Measurements from ENCODE around the gene FADS1.

Gene FADS1

GRCh38 chr11:61780581-61781162, 36.1 kb downstream of the FADS1 start:
- TF ChIP-seq JUND (IDR thresholded peaks at IDR 0.05; ENCODE audit: low read depth): no peak
- in situ Hi-C loops (cut with HindIII; ENCODE audit: low pct_unique_long_range_greater_than_20kb, low sequenced_read_pairs): no loop called here
- DNase-seq (ENCODE audit: low read depth in 1 of 2, low spot score in 1 of 2): no peak

GRCh38 chr11:61779666-61780525, 36.9 kb downstream of the FADS1 start:
- TF ChIP-seq JUND (IDR thresholded peaks at IDR 0.05; ENCODE audit: low read depth): no peak
- no peak for DNase-seq (ENCODE audit: low read depth in 1 of 2, low spot score in 1 of 2)
- in situ Hi-C loops (cut with HindIII; ENCODE audit: low pct_unique_long_range_greater_than_20kb, low sequenced_read_pairs): no loop called here

GRCh38 chr11:61778920-61779650, 37.7 kb downstream of the FADS1 start:
- no peak for DNase-seq (ENCODE audit: low read depth in 1 of 2, low spot score in 1 of 2)
- no peak for TF ChIP-seq JUND (IDR thresholded peaks at IDR 0.05; ENCODE audit: low read depth)
- in situ Hi-C loops (cut with HindIII; ENCODE audit: low pct_unique_long_range_greater_than_20kb, low sequenced_read_pairs): no loop called here

GRCh38 chr11:61778357-61778886, 38.4 kb downstream of the FADS1 start:
- in situ Hi-C loops (cut with HindIII; ENCODE audit: low pct_unique_long_range_greater_than_20kb, low sequenced_read_pairs): no loop called here
- no peak for DNase-seq (ENCODE audit: low read depth in 1 of 2, low spot score in 1 of 2)
- no peak for TF ChIP-seq JUND (IDR thresholded peaks at IDR 0.05; ENCODE audit: low read depth)

- DNase-seq (ENCODE audit: low read depth in 1 of 2, low spot score in 1 of 2): no peak
- in situ Hi-C loops (cut with HindIII; ENCODE audit: low pct_unique_long_range_greater_than_20kb, low sequenced_read_pairs): no loop called here
- TF ChIP-seq JUND (IDR thresholded peaks at IDR 0.05; ENCODE audit: low read depth): no peak
These were observed 39.3 kb downstream of the FADS1 start for GRCh38 chr11:61777234-61778090.

GRCh38 chr11:61776561-61777075, 40.2 kb downstream of the FADS1 start:
- no peak for TF ChIP-seq JUND (IDR thresholded peaks at IDR 0.05; ENCODE audit: low read depth)
- DNase-seq (ENCODE audit: low read depth in 1 of 2, low spot score in 1 of 2): peak; percentile 80 to 95
- in situ Hi-C loops (cut with HindIII; ENCODE audit: low pct_unique_long_range_greater_than_20kb, low sequenced_read_pairs): no loop called here

- TF ChIP-seq JUND (IDR thresholded peaks at IDR 0.05; ENCODE audit: low read depth): no peak
- in situ Hi-C loops (cut with HindIII; ENCODE audit: low pct_unique_long_range_greater_than_20kb, low sequenced_read_pairs): no loop called here
- no peak for DNase-seq (ENCODE audit: low read depth in 1 of 2, low spot score in 1 of 2)
These were observed 40.9 kb downstream of the FADS1 start for GRCh38 chr11:61775606-61776554.

GRCh38 chr11:61775106-61775505, 41.7 kb downstream of the FADS1 start:
- in situ Hi-C loops (cut with HindIII; ENCODE audit: low pct_unique_long_range_greater_than_20kb, low sequenced_read_pairs): no loop called here
- TF ChIP-seq JUND (IDR thresholded peaks at IDR 0.05; ENCODE audit: low read depth): no peak
- DNase-seq (ENCODE audit: low read depth in 1 of 2, low spot score in 1 of 2): no peak

GRCh38 chr11:61774411-61774810, 42.4 kb downstream of the FADS1 start:
- in situ Hi-C loops (cut with HindIII; ENCODE audit: low pct_unique_long_range_greater_than_20kb, low sequenced_read_pairs): no loop called here
- TF ChIP-seq JUND (IDR thresholded peaks at IDR 0.05; ENCODE audit: low read depth): no peak
- no peak for DNase-seq (ENCODE audit: low read depth in 1 of 2, low spot score in 1 of 2)

- in situ Hi-C loops (cut with HindIII; ENCODE audit: low pct_unique_long_range_greater_than_20kb, low sequenced_read_pairs): no loop called here
- TF ChIP-seq JUND (IDR thresholded peaks at IDR 0.05; ENCODE audit: low read depth): no peak
- DNase-seq (ENCODE audit: low read depth in 1 of 2, low spot score in 1 of 2): no peak
These were observed 43.0 kb downstream of the FADS1 start for GRCh38 chr11:61773809-61774208.

GRCh38 chr11:61773356-61773755, 43.4 kb downstream of the FADS1 start:
- TF ChIP-seq JUND (IDR thresholded peaks at IDR 0.05; ENCODE audit: low read depth): no peak
- DNase-seq (ENCODE audit: low read depth in 1 of 2, low spot score in 1 of 2): no peak
- in situ Hi-C loops (cut with HindIII; ENCODE audit: low pct_unique_long_range_greater_than_20kb, low sequenced_read_pairs): no loop called here
